Mesenteric fat pad (tissue), 1 donor: ENCODE measurements around the gene NBEA. TPM values are rescaled to one million over a fixed set of nuclear protein-coding genes. Genes with fewer than 3 reads are reported as not detected.

Source experiments
- DNase-seq: peaks from one replicate; pipeline ENCODE4 v3.0.0-alpha.2; 2020; ENCODE audit warnings: low spot score
- total RNA-seq: library from RNA; stranded (reverse); fragmentation: NEBNext Ultra II Directional; extraction: Animal tissue kit (Norgen Biotek cat#: 25700); gene quantifications from one replicate; pipeline ENCODE4 v1.2.1, GENCODE V29; 2021
- donor health status: DM: yes; HTN: yes; CAD: no.

The NBEA gene
- total RNA-seq, 1 donor from 2014 or later: 3.7 TPM

- no peak for DNase-seq
These were observed 557.6 kb downstream of the NBEA start for GRCh38 chr13:35499676-35500075.

- no peak for DNase-seq
These were observed 558.1 kb downstream of the NBEA start for GRCh38 chr13:35500144-35500543.

- no peak for DNase-seq
These were observed 559.7 kb downstream of the NBEA start for GRCh38 chr13:35501661-35502235.

GRCh38 chr13:35502456-35502855, 560.4 kb downstream of the NBEA start:
- DNase-seq: no peak

GRCh38 chr13:35512271-35512920, 570.3 kb downstream of the NBEA start:
- DNase-seq: no peak

GRCh38 chr13:35514061-35514477, 572.0 kb downstream of the NBEA start:
- DNase-seq: no peak

GRCh38 chr13:35514801-35515502, 572.9 kb downstream of the NBEA start:
- no peak for DNase-seq

- DNase-seq: no peak
These were observed 576.4 kb downstream of the NBEA start for GRCh38 chr13:35518337-35518946.

- DNase-seq: no peak
These were observed 582.1 kb downstream of the NBEA start for GRCh38 chr13:35524171-35524570.

GRCh38 chr13:35526577-35526976, 584.5 kb downstream of the NBEA start:
- no peak for DNase-seq

- no peak for DNase-seq
These were observed 585.4 kb downstream of the NBEA start for GRCh38 chr13:35527451-35527850.

- no peak for DNase-seq
These were observed 588.1 kb downstream of the NBEA start for GRCh38 chr13:35530147-35530546.

GRCh38 chr13:35530581-35530980, 588.5 kb downstream of the NBEA start:
- no peak for DNase-seq

GRCh38 chr13:35531526-35531925, 589.5 kb downstream of the NBEA start:
- no peak for DNase-seq

- DNase-seq: no peak
These were observed 592.3 kb downstream of the NBEA start for GRCh38 chr13:35534343-35534742.

GRCh38 chr13:35548790-35549189, 606.7 kb downstream of the NBEA start:
- no peak for DNase-seq

- no peak for DNase-seq
These were observed 607.4 kb downstream of the NBEA start for GRCh38 chr13:35549481-35549880.

- DNase-seq: no peak
These were observed 610.2 kb downstream of the NBEA start for GRCh38 chr13:35552172-35552844.

- no peak for DNase-seq
These were observed 613.0 kb downstream of the NBEA start for GRCh38 chr13:35554972-35555623.

- no peak for DNase-seq
These were observed 615.4 kb downstream of the NBEA start for GRCh38 chr13:35557475-35557874.

GRCh38 chr13:35561540-35561939, 619.5 kb downstream of the NBEA start:
- no peak for DNase-seq
